GM12878 (cell line): Measurements from ENCODE around the gene JOSD2. TPM values are rescaled to one million over a fixed set of nuclear protein-coding genes. Genes with fewer than 3 reads are reported as not detected.

Experiments
- ATAC-seq: fragments of 200-7000 bp; cut with Tn5 transposase; 3 replicates; pipeline ENCODE4 v1.9.1; 2020; ENCODE audit warnings: mild to moderate bottlenecking, moderate library complexity
- BruUV-seq: library from RNA; stranded (reverse); fragments of 400-500 nt; replicated peaks from 2 replicates; lab custom pipeline; 2021; lab: Mats Ljungman, UMichigan
- CTCF ChIA-PET: fragments of 300-600 bp; sonication (Branson Sonifier 250); formaldehyde crosslinking; extraction: SDS; loops from one replicate; lab custom pipeline; 2021; ENCODE audit warnings: inconsistent platforms; lab: Yijun Ruan, JAX
- POLR2A ChIA-PET: fragments of 350-600 bp; formaldehyde crosslinking; extraction: SDS; loops from one replicate; lab custom pipeline; 2021; ENCODE audit warnings: inconsistent platforms; lab: Charles Lee
- RAD21 ChIA-PET: fragments of 300-600 bp; sonication (Branson Sonifier 250); formaldehyde crosslinking; loops from one replicate; lab custom pipeline; 2023; ENCODE audit warnings: antibody characterized with exemption; ENCODE audit not compliant: unreplicated experiment; lab: Charles Lee
- SMC1A ChIA-PET: fragments of 300-600 bp; sonication (Branson Sonifier 250); formaldehyde crosslinking; loops from one replicate; lab custom pipeline; 2023; ENCODE audit not compliant: unreplicated experiment, uncharacterized antibody; lab: Charles Lee
- DNase-seq: peaks from one replicate; pipeline ENCODE4 v3.0.0-alpha.2; 2011; ENCODE audit warnings: low read depth, low spot score
- FAIRE-seq: peaks from 3 replicates; lab custom pipeline; 2011; peaks lifted over from hg19 to GRCh38; lab: Jason Lieb, UNC
- H2AFZ ChIP-seq: 2 replicates; pipeline ENCODE4 v1.6.0; 2011; ENCODE audit warnings: low read depth, low read length, control low read depth; ENCODE audit not compliant: control insufficient read depth
- H3K27ac ChIP-seq: 2 replicates; pipeline ENCODE4 v1.5.1; 2011; ENCODE audit warnings: control low read depth; ENCODE audit not compliant: control insufficient read depth, insufficient read depth
- H3K27me3 ChIP-seq, 2 experiments: replicated peaks in 1 of 2; 2 replicates each; pipeline versions ENCODE4 v1.6.0 to v1.6.1; 2011; ENCODE audit warnings: low read length in 1 of 2; ENCODE audit not compliant: control insufficient read depth in 2 of 2, insufficient read depth in 2 of 2
- H3K36me3 ChIP-seq, 2 experiments: 2 replicates each; pipeline ENCODE4 v1.5.1; 2011; ENCODE audit warnings: low read length in 1 of 2; ENCODE audit not compliant: control insufficient read depth in 2 of 2, insufficient read depth in 2 of 2
- H3K4me1 ChIP-seq: 2 replicates; pipeline ENCODE4 v1.6.1; 2011; ENCODE audit warnings: mild to moderate bottlenecking, low read length, moderate library complexity, mixed read lengths; ENCODE audit not compliant: control insufficient read depth, insufficient read depth
- H3K4me2 ChIP-seq: 2 replicates; pipeline ENCODE4 v1.6.0; 2011; ENCODE audit warnings: control low read depth; ENCODE audit not compliant: control insufficient read depth, insufficient read depth
- H3K4me3 ChIP-seq: fragments of 200-600 bp; sonication (generic); 2 replicates; pipeline ENCODE4 v1.5.1; 2016
- H3K79me2 ChIP-seq: 2 replicates; pipeline ENCODE4 v1.6.0; 2011; ENCODE audit warnings: low read length; ENCODE audit not compliant: control insufficient read depth, insufficient read depth
- H3K9ac ChIP-seq: 2 replicates; pipeline ENCODE4 v1.8.0; 2011; ENCODE audit warnings: low read length, control low read depth, mixed read lengths; ENCODE audit not compliant: control insufficient read depth, insufficient read depth
- H3K9me3 ChIP-seq: replicated peaks from 3 replicates; pipeline ENCODE4 v1.5.1; 2011; ENCODE audit warnings: mild to moderate bottlenecking, low read length; ENCODE audit not compliant: control insufficient read depth, insufficient read depth
- H4K20me1 ChIP-seq: 2 replicates; pipeline ENCODE4 v1.6.0; 2011; ENCODE audit not compliant: control insufficient read depth, insufficient read depth
- ATF3 ChIP-seq: IDR thresholded peaks from 2 replicates; pipeline ENCODE4 v1.6.1; 2011; ENCODE audit warnings: low read depth, mild to moderate bottlenecking, low read length, moderate library complexity, borderline replicate concordance; ENCODE audit errors: extremely low read depth
- BHLHE40 ChIP-seq, 2 experiments: fragments of 450-650 bp in 1 of 2; IDR thresholded peaks; 2 replicates each; pipeline ENCODE4 v1.6.1; 2011 to 2017; ENCODE audit warnings: low read depth in 2 of 2, borderline replicate concordance in 1 of 2, improper control_type of control experiment in 1 of 2, low read length in 1 of 2, mild to moderate bottlenecking in 1 of 2
- CBX3 ChIP-seq: fragments of 200-600 bp; sonication (generic); IDR thresholded peaks from 2 replicates; pipeline ENCODE4 v1.6.1; 2016; ENCODE audit warnings: low read depth, borderline replicate concordance
- CEBPB ChIP-seq, 2 experiments: fragments of 150-350 bp in 1 of 2; IDR thresholded peaks; 2 replicates each; pipeline ENCODE4 v1.6.1; 2012 to 2014; ENCODE audit warnings: low read depth in 2 of 2, low read length in 2 of 2, borderline replicate concordance in 1 of 2, inconsistent platforms in 1 of 2
- CHD1 ChIP-seq: IDR thresholded peaks from 2 replicates; pipeline ENCODE4 v1.6.1; 2012; ENCODE audit warnings: low read depth, low read length, improper control_type of control experiment
- WGBS: methylation state at CpG from one replicate; pipeline ENCODE4 v1.1.6; 2016; ENCODE audit warnings: low lambda C conversion rate; ENCODE audit not compliant: insufficient replicate concordance, insufficient coverage; ENCODE audit errors: missing lambda C conversion rate; 5-methylcytosine and 5-hydroxymethylcytosine counted together
- in situ Hi-C: fragments of 300-500 bp; cut with MboI; formaldehyde crosslinking; loops from 9 replicates; pipeline ENCODE4 v1.14.3; 2018; ENCODE audit warnings: mixed read lengths
- intact Hi-C: fragments of 100-400 bp; cut with micrococcal nuclease; formaldehyde crosslinking; loops from one replicate; pipeline ENCODE4 v1.14.2; 2022; ENCODE audit not compliant: unreplicated experiment
- polyA plus RNA-seq, 11 experiments: library from polyadenylated mRNA; depleted of rRNA in 4 of 11; unstranded in 6 of 11; stranded (reverse) in 5 of 11; fragments of >200 nt; fragmentation: Nextera tagmentation in 4 of 11; fragmentation: Illumina TruSeq in 1 of 11; extraction: Ambion mirVana in 4 of 11; extraction: Trizol in 1 of 11; gene quantifications; 1 replicate in 1 of 11; 2 replicates in 10 of 11; pipeline versions ENCODE4 v1.2.1 to v1.2.3, GENCODE V29; 2011 to 2016; ENCODE audit warnings: inconsistent platforms in 2 of 11, missing spikeins in 2 of 11, low read depth in 1 of 11
- total RNA-seq, 4 experiments: library from RNA; depleted of rRNA in 3 of 4; stranded (reverse); fragments of >200 nt in 3 of 4; fragmentation: Illumina TruSeq in 1 of 4; extraction: Trizol in 1 of 4; gene quantifications; 2 replicates each; pipeline versions ENCODE4 v1.2.1 to v1.2.3, GENCODE V29; 2013 to 2021
- TF ChIP-seq, protein P1 (sequence below): IDR thresholded peaks from 2 replicates; pipeline ENCODE4 v1.6.1; 2012; ENCODE audit warnings: low read depth, low read length, improper control_type of control experiment

The JOSD2 gene
- total and polyA plus RNA-seq, 10 of the 15 experiments (the other 5 are each of a cell fraction or from before 2014, with no cell fraction given), result 0.91 to 26.7 (median 13.0) TPM

GRCh38 chr19:50555033-50555432 lies 44.0 kb upstream of the JOSD2 start:
- in situ Hi-C loops (no loop called here), intact Hi-C loops (no loop called here)
- H3K27me3 ChIP-seq, result peaks cover 0 to 3% of the 10 kb centered on the region in 2 experiments
- no peak overlapping the region for H3K27ac ChIP-seq
- no peaks in the 10 kb centered on the region for H3K36me3 ChIP-seq
- no peak overlapping the region for H2AFZ ChIP-seq
- H3K79me2 ChIP-seq, result no peaks in the 10 kb centered on the region
- ATAC-seq (no peak), FAIRE-seq (no peak), DNase-seq (no peak)
- no peaks in the 10 kb centered on the region for H3K9me3 ChIP-seq
- no peak for TF ChIP-seq CBX3
- no peak for TF ChIP-seq CHD1
- TF ChIP-seq CEBPB (IDR thresholded peaks at IDR 0.05; ENCODE audit: borderline replicate concordance in 1 of 2, low read depth in 2 of 2, low read length in 2 of 2), result no peak
- TF ChIP-seq ATF3, result no peak
- TF ChIP-seq, protein P1, sequence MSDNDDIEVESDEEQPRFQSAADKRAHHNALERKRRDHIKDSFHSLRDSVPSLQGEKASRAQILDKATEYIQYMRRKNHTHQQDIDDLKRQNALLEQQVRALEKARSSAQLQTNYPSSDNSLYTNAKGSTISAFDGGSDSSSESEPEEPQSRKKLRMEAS, result no peak
- TF ChIP-seq BHLHE40 (IDR thresholded peaks at IDR 0.05; ENCODE audit: borderline replicate concordance in 1 of 2, low read depth in 2 of 2, low read length in 1 of 2), result no peak
- H4K20me1 ChIP-seq, result no peaks in the 10 kb centered on the region
- H3K4me2 ChIP-seq, result no peak overlapping the region
- no TSS peak for BruUV-seq
- H3K9ac ChIP-seq, result no peak overlapping the region
- ChIA-PET CTCF (interaction anchor here (8.5 kb wide), 1 partner anchor 16 kb away, joined by 117 read pairs; no protein-coding TSS in a partner anchor), RAD21 (no interaction called here), POLR2A (no interaction called here), SMC1A (interaction anchor here (1.6 kb wide), 1 partner anchor 11 kb away, joined by 4 read pairs; no protein-coding TSS in a partner anchor)
- WGBS, result 12% methylated on average over 12 of the region's 12 CpGs
- H3K4me1 ChIP-seq, result no peaks in the 10 kb centered on the region; the same call in 1 of the 2 replicates
- H3K4me3 ChIP-seq, result no peak overlapping the region
